Stimulated activated CD4-positive, alpha-beta T cell treated with anti-CD3 and anti-CD28 coated beads, Interleukin-2, amount 100 ng/mL, for 24 hours (primary cell): ENCODE data around the gene CKAP2.
"Not testable (repeated sequence)": the region's sequence is repeated elsewhere in the genome, so short reads cannot be mapped to it uniquely, and the experiment has no call there.

Experiments used
- DNase-seq, 2 donors: peaks; one replicate each; pipeline ENCODE4 v3.0.0-alpha.2; 2020

CKAP2 gene

DNA sequence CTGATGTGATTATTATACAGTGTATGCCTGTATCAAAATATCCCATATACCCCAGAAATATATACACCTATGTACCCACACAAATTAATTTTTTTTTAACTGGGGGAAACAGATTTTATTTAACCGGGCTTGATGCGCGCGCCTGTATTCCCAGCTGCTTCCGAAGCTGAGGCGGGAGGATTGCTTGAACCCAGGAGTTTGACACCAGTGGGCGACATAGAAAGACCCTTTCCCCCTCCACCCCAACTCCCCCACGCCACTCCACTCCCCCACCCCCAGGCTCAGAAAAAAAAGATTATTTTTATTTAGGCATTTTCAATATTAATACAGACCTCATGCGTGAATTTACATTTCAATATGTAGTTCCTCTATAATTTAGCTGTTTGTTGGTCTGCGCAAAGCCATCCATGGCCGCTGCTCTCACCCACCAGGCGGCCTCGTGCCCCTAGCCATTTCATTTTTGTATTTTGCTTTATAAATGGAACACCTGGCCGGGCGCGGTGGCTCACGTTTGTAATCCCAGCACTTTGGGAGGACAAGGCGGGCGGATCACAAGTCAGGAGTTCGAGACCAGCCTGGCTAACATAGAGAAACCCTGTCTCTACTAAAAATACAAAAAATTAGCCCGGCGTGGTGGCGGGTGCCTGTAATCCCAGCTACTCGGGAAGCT, 4.0 kb upstream of the CKAP2 start:
- DNase-seq, result no peak

GRCh38 chr13:52452470-52452869, 2.8 kb upstream of the CKAP2 start:
- DNase-seq, result no peak

DNA sequence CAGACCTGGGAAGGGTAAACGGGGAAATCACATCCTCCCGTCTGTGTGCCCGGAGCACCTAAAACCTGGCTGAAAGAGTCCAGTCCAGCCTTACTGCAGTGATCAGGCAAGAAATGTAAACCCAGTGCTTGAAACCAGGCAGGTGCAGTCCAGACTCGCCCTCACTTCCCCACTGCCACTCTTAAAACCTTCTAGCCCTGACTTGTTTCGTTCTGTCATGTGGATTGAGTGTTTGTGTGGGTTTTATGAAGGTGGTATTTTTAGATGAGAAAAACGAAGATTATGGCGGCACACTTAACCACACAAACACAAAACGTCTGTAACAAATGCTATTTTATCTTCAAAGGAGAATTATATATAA, 839 bp upstream of the CKAP2 start:
- peak in 1 of 2 donors; percentile 24 for DNase-seq

DNA sequence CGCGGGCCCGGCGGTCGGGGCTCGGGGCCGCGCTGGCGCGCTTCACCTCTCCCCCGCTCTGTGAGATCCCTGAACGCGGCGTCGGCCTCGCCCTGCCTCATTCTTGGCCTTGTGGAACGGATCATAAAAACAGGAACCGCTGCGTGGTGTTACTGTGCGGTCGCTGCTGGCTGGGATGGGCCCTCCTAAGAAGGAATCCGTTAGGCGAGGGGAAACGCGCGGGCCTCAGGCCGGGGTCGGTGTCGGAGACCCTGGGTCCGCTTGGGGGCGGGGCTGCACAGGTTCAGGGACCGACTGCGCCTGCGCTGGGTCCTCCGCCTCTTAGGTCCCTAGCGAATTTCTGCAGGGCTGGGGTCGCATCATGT, 381 bp downstream of the CKAP2 start:
- DNase-seq, result peak; percentile 84 to 86

DNA sequence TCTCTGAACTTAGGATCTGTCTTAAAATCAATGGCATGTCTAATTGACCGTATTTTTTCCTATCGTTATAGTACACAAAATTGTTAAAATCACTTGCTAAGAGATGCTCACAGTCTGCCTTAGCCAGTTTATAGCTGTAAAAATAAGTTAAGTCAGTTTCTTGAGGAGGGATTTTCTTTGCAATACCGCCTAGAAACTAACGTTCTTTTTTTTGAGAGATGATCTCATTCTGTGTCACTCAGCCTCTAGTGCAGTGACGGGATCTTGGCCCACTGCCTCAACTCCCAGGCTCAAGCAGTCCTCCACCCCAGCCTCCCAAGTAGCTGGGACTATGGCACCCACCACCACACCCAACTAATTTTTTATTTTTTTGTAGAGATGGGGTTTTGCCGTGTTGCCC, 4.4 kb downstream of the CKAP2 start:
- DNase-seq, result no peak

- DNase-seq, result no peak
Measured at GRCh38 chr13:52461265-52461664, 6.0 kb downstream of the CKAP2 start.

- no peak for DNase-seq
Measured at GRCh38 chr13:52463526-52463925, 8.2 kb downstream of the CKAP2 start.

GRCh38 chr13:52468487-52468886, 13.2 kb downstream of the CKAP2 start:
- not testable (repeated sequence) for DNase-seq

- not testable (repeated sequence) for DNase-seq
Measured at GRCh38 chr13:52480677-52481428, 25.6 kb downstream of the CKAP2 start.

DNA sequence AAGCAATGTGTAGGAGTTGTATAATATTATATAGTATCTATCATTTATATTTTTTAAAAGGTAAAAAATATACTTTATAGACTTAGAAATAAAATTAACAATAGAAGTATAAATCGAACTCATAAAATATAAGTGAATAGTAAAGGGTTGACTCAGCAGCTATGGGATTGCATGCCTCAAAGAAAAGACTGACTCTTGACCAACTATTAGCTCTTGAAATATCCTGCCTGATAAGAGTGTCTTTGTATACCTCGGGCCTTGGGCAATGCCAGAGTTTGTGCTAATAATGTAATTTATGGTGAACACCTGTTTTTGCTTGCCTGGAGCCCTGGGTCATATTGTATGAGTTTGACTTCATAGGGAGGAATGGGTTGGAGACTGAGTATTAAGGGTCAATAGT, 31.8 kb downstream of the CKAP2 start:
- not testable (repeated sequence) for DNase-seq

- DNase-seq, result not testable (repeated sequence)
Measured at GRCh38 chr13:52488763-52489162, 33.5 kb downstream of the CKAP2 start.

DNA sequence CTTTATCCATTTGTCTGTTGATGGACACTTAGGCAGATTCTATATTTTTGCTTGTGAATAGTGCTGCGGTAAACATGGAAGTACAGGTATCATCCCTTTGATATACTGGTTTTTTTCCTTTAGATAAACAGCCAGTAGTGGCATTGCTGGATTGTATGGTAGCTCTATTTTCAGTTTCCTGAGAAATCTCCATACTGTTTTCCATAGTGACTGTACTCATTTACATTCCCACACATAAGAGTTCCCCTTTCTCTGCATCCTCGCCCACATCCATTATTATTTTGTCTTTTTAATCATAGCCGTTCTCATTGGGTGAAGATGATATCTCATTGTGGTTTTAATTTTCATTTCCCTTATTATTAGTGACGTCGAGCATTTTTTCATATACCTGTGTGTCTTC, 35.7 kb downstream of the CKAP2 start:
- DNase-seq, result not testable (repeated sequence)

- DNase-seq, result not testable (repeated sequence)
Measured at GRCh38 chr13:52494241-52494640, 39.0 kb downstream of the CKAP2 start.

DNA sequence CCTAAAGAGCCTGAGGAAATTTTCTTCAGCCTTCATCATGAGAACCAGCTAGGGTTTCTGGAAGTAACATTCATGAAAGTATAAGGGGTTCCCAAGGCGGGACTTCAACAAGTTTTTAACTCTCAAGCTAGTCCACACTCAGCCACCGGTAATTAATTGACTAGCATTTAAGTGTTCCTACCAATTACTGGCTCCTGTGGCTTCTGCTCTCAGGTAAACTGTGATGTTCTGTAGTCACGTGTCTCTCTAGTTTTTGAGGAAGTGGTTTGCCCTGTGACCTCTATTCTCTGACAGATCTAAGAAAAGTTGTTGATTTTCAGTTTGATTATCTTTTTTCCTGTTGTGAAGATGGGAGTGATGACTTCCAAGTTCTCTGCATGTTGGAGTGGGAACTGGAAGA, 42.7 kb downstream of the CKAP2 start:
- not testable (repeated sequence) for DNase-seq

- DNase-seq, result not testable (repeated sequence)
Measured at GRCh38 chr13:52502277-52502676, 47.0 kb downstream of the CKAP2 start.

GRCh38 chr13:52505843-52506242, 50.6 kb downstream of the CKAP2 start:
- not testable (repeated sequence) for DNase-seq

DNA sequence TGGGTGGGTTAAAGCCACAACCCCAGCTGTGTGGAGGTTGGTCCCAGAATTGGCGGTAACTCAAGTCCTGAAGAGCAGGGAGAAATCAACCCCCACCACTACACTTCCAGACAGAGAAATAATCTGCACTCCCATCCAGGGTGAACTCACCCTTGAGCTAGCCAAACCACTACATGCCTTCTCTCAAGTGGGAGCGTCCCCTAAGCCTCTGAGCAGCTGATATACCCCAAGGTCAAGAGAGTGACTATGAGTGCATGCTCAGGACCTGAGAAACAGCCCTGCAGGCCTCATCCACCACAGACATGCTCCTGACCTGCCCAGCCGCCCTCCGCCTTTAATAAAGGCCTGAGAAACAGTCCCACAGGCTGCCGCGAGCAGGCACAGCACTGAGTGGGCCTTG, 54.3 kb downstream of the CKAP2 start:
- not testable (repeated sequence) for DNase-seq

DNA sequence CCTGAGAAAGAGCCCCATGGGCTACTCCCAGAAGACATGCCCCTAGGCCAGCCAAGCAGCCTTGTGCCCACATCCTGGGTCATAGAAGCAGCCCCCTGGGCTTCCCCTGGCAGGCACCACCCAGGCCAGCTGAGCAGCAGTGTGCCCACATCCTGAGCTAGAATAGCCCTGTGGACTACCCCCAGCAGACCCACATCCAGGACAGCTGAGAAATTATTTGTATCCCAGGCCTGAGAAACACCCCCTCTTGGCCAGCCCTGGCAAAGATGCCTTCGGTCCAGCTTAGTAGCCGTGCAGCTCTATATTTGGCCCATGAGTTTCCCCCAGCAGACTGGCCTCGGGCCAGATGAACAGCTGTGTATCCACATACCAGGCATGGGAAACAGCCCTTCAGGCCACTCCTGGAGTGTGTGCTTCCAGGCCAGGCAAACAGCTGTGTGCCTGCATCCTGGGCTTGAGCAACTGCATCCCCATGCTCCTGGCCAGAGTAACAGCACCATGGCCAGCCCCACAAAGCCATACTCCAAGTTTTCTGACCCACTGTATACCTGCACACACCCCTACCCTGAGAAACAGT, 55.0 kb downstream of the CKAP2 start:
- DNase-seq, result not testable (repeated sequence)

GRCh38 chr13:52511598-52511997, 56.3 kb downstream of the CKAP2 start:
- not testable (repeated sequence) for DNase-seq

- DNase-seq, result not testable (repeated sequence)
Measured at GRCh38 chr13:52513957-52514596, 58.8 kb downstream of the CKAP2 start.

DNA sequence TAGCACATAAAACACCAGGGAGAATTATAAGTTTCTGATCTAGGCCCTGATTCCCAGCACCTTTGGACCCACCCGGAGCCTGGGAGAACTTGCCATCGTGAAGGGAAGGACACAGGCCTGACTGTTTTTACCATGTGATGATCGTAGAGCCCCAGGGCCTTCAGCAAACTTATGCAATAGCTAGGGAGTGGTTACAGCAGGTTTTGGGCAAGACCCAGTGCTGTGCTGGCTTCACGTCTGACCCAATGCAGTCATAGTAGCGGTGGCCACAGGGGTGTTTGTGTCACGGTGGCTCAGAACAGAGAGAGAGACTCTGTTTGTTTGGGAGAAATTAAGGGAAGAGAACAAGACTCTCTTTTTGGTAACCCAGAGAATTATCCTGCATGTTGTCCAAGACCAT, 68.0 kb downstream of the CKAP2 start:
- DNase-seq, result not testable (repeated sequence)
